ENCODE results near the gene IL36B.

Gene IL36B

GRCh38 chr2:113050921-113051895 is 1.5 kb downstream of the IL36B start:
- DNase-seq: no peak

GRCh38 chr2:113046465-113046864 is 6.2 kb downstream of the IL36B start:
- no peak for DNase-seq

- DNase-seq: no peak
These were observed 10.8 kb downstream of the IL36B start for GRCh38 chr2:113041871-113042270.

- DNase-seq: no peak
These were observed 12.9 kb downstream of the IL36B start for GRCh38 chr2:113039719-113040118.

DNA sequence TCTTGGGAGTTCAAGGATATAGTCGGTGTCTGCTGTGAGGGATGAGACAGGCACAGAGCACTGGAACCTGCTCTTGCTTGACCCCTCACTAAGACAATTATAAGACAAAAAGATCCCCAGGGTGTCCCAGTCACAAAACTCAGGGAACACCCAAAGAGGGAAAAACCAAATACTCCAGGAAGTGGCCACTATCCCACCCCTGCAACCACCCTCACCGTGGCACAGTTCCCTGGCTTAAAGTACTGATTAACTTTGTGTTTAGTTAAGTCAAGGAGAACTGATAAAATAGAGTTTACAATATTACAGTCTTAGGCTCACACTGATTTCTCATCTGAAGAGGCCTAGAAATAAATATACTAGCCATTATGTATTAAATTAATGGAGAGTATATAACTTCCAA is 13.5 kb downstream of the IL36B start:
- DNase-seq: no peak

DNA sequence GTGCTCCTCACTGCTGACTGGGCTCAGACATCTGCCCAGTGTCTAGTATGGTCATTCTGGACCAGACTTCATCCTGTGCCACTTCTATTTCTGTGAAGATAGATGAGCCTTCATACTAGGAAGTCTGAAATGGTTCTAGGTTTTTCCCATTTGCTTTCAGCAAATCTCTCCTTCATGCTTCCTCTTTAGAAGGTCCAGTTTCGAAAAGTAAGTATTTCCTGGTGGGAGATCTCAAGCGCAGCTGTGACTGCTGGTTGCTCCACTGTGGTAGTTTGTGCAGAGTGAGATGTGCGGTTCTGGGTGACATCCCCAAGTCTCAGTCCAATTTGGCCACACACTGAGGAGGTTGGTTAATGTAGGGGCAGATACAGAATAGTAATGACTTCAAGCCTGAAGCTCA is 14.4 kb downstream of the IL36B start:
- DNase-seq: no peak

- no peak for DNase-seq
These were observed 15.9 kb downstream of the IL36B start for GRCh38 chr2:113036763-113037162.

GRCh38 chr2:113034016-113034415 is 18.7 kb downstream of the IL36B start:
- DNase-seq: no peak

DNA sequence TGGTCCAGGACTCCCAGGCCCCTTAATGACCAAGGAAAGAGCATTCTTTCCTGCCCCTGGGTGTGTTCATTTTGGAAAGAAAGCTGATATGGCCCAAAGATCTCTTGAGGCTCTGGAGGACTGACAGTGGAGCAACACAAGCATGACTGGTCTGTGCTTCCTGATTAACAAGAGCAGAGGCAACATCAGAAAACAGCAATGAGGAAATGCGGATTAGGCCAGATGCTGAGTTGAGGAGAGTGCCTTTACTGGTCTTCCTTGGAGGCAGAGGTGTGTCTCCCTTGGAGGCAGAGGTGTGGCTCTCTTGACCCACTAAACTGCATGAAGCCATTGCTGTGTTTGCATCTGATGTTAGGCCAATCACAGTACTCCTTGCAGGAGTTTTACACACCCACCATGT is 19.9 kb downstream of the IL36B start:
- DNase-seq: no peak

GRCh38 chr2:113028112-113028511 is 24.6 kb downstream of the IL36B start:
- DNase-seq: no peak

GRCh38 chr2:113027691-113028090 is 25.0 kb downstream of the IL36B start:
- no peak for DNase-seq

DNA sequence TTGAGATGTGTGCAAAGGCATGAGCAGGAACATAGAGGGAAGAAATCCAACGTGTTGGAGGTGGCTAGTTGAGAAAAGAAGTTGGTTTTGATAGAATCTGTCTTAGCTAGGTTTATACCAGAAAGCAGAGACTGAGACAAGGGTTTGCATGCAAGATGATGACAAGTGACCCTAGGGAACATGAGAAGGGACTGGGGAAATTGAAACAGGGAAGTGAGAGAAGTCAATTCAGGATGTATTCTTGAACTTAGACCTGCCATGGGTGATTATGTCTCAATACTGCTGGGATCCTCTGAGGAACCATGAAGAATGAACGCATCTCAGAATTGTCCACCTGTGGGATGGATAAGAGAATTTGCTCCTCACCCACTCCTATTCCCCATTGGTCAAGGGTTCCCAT is 26.9 kb downstream of the IL36B start:
- no peak for DNase-seq

DNA sequence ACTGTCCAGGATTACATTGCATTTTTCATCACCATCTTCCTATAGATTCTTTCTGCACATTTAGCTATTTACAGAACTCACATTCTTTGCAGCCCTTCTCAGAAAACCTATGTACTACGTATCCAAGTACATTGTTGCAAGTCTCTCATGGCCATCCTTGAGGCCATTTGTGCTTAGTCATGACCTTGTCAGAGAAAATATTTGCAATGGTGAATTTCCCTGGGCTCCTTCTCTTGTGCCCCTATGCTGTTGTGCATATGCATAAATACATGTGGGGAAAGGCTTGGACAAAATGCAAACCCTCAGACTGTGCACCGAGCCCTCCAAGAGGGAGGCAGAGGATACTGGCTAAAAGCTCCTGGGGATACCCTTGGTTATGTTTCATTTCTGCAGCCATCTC is 27.9 kb downstream of the IL36B start:
- no peak for DNase-seq

DNA sequence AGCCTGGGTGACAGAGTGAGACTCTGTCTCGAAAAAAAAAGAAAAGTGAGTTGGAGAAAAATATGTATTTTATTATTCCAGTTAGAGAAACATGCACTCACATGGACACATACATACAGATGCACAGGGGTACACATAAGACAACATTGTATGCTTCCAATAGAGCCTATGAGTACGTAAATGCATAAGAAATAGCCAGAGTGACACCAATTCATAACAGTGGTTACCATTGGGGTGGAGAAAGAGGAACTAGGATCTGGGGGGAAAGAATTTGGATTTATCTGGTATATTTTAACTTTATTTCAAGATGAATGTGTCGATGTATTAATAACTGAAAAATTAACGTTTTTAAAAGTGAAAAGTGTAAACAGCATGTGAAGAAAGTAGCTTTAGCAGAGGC is 31.4 kb downstream of the IL36B start:
- no peak for DNase-seq

DNA sequence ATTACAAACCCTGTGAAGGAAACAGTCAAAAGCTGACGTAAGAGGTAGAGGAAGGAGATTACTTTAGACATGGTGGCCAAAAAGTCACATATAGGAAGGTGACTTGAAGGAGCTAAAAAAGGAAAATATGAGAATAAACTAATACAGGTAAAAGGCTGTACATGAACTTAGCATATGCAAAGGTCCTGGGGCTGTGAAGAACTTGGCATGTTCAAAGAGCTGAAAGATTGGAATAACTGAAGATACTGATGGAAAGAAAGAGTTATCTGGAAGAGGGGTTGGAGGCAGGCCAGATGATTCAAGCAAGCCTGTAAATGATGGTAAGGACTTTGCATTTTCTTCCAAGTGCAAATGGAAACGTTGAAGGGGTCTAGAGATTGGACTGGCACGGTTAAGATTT is 34.2 kb downstream of the IL36B start:
- DNase-seq: no peak

- DNase-seq: no peak
These were observed 37.0 kb downstream of the IL36B start for GRCh38 chr2:113015655-113016054.

- no peak for DNase-seq
These were observed 37.6 kb downstream of the IL36B start for GRCh38 chr2:113015042-113015441.

DNA sequence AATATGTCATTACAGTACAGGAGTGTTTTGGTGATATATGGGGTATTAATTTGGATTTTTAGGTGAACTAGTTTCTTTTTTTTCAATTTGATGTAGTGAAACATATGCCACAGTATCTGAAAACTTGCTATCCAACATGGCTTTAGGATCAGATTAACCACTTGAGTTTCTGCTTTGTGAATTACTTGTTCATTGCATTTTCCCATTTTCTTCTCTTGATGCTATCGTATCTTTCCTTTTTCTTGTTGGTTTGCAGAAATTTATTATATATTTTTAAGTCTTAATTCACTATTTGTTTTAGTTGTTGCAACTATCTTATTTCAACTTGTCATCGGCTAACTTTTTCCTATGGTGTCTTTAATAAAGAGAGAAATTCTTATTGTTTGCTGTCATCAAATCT is 38.6 kb downstream of the IL36B start:
- no peak for DNase-seq

DNA sequence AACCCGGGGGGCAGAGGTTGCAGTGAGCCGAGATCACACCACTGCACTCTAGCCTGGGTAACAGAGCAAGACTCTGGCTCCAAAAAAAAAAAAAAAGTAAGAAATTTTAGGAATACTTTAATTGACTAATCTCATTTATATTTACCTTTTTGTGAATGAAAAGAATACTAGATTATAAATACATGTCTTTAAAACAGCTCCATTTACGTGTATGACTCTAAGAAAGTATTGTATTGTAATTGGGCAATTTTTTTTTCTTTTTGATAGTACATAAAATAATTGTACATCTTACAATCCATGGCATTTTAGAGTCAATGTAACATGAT is 39.4 kb downstream of the IL36B start:
- DNase-seq: no peak

GRCh38 chr2:113012436-113013335 is 40.0 kb downstream of the IL36B start:
- DNase-seq: no peak

GRCh38 chr2:113011108-113011507 is 41.6 kb downstream of the IL36B start:
- DNase-seq: no peak

GRCh38 chr2:113010088-113010487 is 42.6 kb downstream of the IL36B start:
- no peak for DNase-seq

GRCh38 chr2:113009622-113010021 is 43.0 kb downstream of the IL36B start:
- no peak for DNase-seq

- no peak for DNase-seq
These were observed 45.4 kb downstream of the IL36B start for GRCh38 chr2:113007250-113007649.

Measured in cortex of kidney (tissue), 1 donor.